ENCODE results near the gene MRGPRD.

GRCh38 chr11:69009441-69010211, 28.8 kb upstream of the MRGPRD start:
- TF ChIP-seq SIN3A (IDR thresholded peaks at IDR 0.05; ENCODE audit: borderline replicate concordance, insufficient read depth, low read length) (no peak), POLR2AphosphoS5 (IDR thresholded peaks at IDR 0.05; ENCODE audit: low read depth, low read length) (no peak)

All from PFSK-1 (cell line).